Measurements from ENCODE around the gene ATP2A2.

ATP2A2 gene

DNA sequence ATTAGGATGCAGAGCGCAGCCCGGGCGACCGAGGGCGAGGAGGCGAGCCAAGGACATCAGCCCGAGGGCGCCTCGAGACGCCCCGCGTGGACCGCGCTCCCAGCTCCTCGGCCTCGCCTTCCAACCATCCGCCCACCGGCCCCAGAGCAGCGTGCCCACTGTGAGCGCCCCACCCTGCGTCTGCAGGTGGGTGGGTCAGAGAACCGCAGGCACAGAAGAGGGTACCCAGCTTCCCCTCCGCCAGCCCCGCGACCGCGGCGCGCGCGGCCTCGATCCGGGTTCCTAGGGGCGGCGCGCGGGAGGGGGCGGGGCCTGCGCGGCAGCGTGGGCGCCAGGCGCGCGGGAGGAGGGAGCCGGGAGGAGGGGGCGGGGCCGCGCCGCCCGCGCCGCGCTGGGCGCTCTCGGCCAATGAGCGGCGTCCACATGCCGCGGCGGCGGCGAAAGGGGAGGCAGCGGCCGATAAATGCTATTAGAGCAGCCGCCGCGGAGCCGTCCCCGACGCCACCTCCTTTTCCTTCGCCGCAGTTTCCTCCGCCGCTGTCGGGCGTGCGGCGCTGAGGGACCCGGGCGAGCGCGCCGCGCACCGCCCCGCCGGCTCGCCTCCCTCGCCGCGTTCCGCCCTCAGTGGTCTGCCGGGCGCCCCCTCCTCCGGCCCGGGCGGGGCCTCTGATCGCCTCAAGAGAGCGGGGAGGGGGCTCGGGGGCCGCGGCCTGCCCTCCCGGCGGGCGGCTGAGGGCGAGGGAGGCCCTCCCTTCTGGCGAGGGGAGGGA lies at the start of gene ATP2A2:
Gene ATP2A2, plus strand, starts transcription at position 469 of the 770 bp plus-strand sequence. CDS start 543 bp downstream, outside the sequence.
- Histone ChIP-seq H3K4me3 (ENCODE audit: low read depth in 1 of 5, low read length in 5 of 5) (peak within 1 kb of the TSS; percentile 85 to 97 (median 93)), H3K27ac (ENCODE audit: low read depth, low read length) (peak within 1 kb of the TSS; percentile 92), H3K36me3 (ENCODE audit: control insufficient read depth in 5 of 5, insufficient read depth in 5 of 5, low read length in 5 of 5) (no peaks in the 10 kb centered on the region), H3K9ac (ENCODE audit: low read length in 5 of 5) (peak within 1 kb of the TSS; percentile 68 to 92 (median 88)), H3K9me3 (ENCODE audit: control insufficient read depth in 5 of 5, low read length in 5 of 5) (no peaks in the 10 kb centered on the region), H3K27me3 (ENCODE audit: control insufficient read depth in 5 of 5, insufficient read depth in 4 of 5, low read length in 5 of 5) (no peaks in the 10 kb centered on the region), H3K4me1 (ENCODE audit: control insufficient read depth in 5 of 5, insufficient read depth in 5 of 5, low read length in 5 of 5) (peaks cover 0 to 53% (median 45%) of the 10 kb centered on the region in 5 donors)

DNA sequence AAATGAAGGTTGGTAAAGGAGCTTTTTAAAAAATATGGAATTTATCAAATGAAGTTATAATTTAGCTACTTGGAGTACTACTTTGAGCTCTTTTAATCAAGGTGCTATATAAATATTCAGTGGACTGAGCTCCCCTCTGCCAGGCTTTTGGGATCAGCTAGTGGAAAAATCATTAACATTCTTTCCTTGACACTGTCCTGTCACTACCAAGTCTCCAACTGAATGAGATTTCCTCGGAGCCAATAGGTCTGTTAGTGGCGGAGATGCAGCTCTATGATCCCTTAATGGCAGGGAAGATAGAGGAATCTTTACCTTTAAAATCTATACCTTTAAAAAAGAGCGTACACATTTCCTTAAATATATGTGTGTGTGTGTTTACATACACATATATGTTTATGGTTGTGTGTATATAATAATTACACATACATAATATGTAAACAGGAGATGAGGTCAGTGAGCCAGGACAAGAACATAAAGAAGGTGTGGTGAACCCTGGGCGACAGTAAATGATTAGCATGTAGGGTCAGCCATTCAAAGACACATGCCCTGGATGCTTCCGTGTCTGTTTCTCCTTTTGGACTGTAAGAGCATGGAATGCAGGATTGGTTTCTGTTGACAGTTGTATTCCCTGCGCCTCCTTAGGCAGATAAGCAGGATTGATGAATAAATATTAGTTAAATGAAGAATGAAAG lies 47.7 kb upstream of the ATP2A2 start:
- Histone ChIP-seq H3K9ac (ENCODE audit: low read length in 5 of 5) (no peak overlapping the region), H3K27me3 (ENCODE audit: control insufficient read depth in 5 of 5, insufficient read depth in 4 of 5, low read length in 5 of 5) (no peaks in the 10 kb centered on the region), H3K36me3 (ENCODE audit: control insufficient read depth in 5 of 5, insufficient read depth in 5 of 5, low read length in 5 of 5) (no peaks in the 10 kb centered on the region), H3K4me3 (ENCODE audit: low read depth in 1 of 5, low read length in 5 of 5) (no peak overlapping the region), H3K9me3 (ENCODE audit: control insufficient read depth in 5 of 5, low read length in 5 of 5) (no peaks in the 10 kb centered on the region), H3K4me1 (ENCODE audit: control insufficient read depth in 5 of 5, insufficient read depth in 5 of 5, low read length in 5 of 5) (peaks cover 2 to 13% (median 5%) of the 10 kb centered on the region in 5 donors), H3K27ac (ENCODE audit: low read depth, low read length) (no peak overlapping the region)

DNA sequence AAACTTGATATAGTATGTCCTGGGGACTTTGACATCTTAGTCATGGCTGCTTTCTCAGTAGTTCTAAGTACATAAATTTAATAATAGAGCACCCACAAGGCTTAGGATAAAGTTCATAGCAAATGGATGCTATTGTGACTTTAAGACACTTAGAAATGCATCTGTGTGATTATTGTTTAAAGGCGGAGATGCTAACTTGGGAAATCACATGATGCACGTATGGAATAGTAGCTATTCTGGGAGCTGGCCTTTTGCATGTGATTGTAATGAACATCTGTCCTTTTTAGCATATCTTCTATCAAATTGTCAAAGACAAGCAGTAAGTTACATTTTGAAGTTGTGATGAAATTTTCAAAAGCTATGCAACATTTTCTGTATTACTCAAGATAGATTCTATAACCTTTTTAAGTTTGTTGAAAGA lies 46.7 kb upstream of the ATP2A2 start:
- no peaks in the 10 kb centered on the region for H3K36me3 ChIP-seq (ENCODE audit: control insufficient read depth in 5 of 5, insufficient read depth in 5 of 5, low read length in 5 of 5)
- no peak overlapping the region for H3K27ac ChIP-seq (ENCODE audit: low read depth, low read length)
- peak overlapping the region in 1 of 5 donors; percentile 29 for H3K4me3 ChIP-seq (ENCODE audit: low read depth in 1 of 5, low read length in 5 of 5)
- no peaks in the 10 kb centered on the region for H3K27me3 ChIP-seq (ENCODE audit: control insufficient read depth in 5 of 5, insufficient read depth in 4 of 5, low read length in 5 of 5)
- H3K9me3 ChIP-seq (ENCODE audit: control insufficient read depth in 5 of 5, low read length in 5 of 5) = no peaks in the 10 kb centered on the region
- H3K4me1 ChIP-seq (ENCODE audit: control insufficient read depth in 5 of 5, insufficient read depth in 5 of 5, low read length in 5 of 5) = peaks cover 2 to 13% (median 5%) of the 10 kb centered on the region in 5 donors
- no peak overlapping the region for H3K9ac ChIP-seq (ENCODE audit: low read length in 5 of 5)

DNA sequence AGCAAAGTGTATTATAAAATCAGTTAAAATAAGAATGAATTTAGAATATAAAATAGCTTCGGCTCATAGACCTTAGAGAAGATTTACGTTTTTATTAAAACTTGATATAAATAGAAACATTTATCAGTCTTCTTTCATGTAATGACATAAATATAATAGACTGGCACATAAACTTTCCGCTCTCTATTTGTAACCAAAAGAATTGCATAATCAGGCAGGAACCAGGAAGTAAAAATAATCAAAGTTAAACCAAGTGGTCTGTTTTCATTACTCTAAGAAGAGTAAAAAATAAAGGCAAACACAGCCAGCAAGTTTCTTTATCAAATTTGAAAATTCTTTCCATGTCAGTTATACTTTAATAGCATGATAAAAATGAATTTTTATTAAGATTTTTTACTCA lies 46.3 kb upstream of the ATP2A2 start:
- Histone ChIP-seq H3K27me3 (ENCODE audit: control insufficient read depth in 5 of 5, insufficient read depth in 4 of 5, low read length in 5 of 5) (no peaks in the 10 kb centered on the region), H3K9me3 (ENCODE audit: control insufficient read depth in 5 of 5, low read length in 5 of 5) (no peaks in the 10 kb centered on the region), H3K27ac (ENCODE audit: low read depth, low read length) (no peak overlapping the region)

DNA sequence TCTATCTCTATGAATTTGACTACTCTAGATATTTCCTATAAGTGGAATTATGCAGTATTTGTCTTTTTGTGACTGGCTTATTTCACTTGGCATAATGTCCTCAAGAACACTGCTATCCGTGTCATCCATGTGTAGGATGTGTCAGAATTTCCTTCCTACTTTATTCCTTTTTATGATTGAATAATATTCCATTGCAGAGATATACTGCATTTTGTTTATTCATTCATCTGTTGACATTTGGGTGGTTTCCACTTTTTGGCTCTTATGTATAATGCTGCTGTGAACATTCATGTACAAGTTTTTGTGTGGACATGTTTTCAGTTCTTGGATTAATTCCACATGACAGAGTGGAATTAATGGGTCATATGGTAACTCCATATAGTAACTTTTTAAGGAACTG lies 45.7 kb upstream of the ATP2A2 start:
- no peak overlapping the region for H3K27ac ChIP-seq (ENCODE audit: low read depth, low read length)
- no peaks in the 10 kb centered on the region for H3K36me3 ChIP-seq (ENCODE audit: control insufficient read depth in 5 of 5, insufficient read depth in 5 of 5, low read length in 5 of 5)
- H3K4me3 ChIP-seq (ENCODE audit: low read depth in 1 of 5, low read length in 5 of 5) = no peak overlapping the region
- no peak overlapping the region for H3K9ac ChIP-seq (ENCODE audit: low read length in 5 of 5)
- H3K27me3 ChIP-seq (ENCODE audit: control insufficient read depth in 5 of 5, insufficient read depth in 4 of 5, low read length in 5 of 5) = no peaks in the 10 kb centered on the region
- peaks cover 2 to 13% (median 5%) of the 10 kb centered on the region in 5 donors for H3K4me1 ChIP-seq (ENCODE audit: control insufficient read depth in 5 of 5, insufficient read depth in 5 of 5, low read length in 5 of 5)
- no peaks in the 10 kb centered on the region for H3K9me3 ChIP-seq (ENCODE audit: control insufficient read depth in 5 of 5, low read length in 5 of 5)

More for the DNA sequence above, 46.3 kb upstream of the ATP2A2 start:
- Histone ChIP-seq H3K36me3 (ENCODE audit: control insufficient read depth in 5 of 5, insufficient read depth in 5 of 5, low read length in 5 of 5) (no peaks in the 10 kb centered on the region), H3K4me1 (ENCODE audit: control insufficient read depth in 5 of 5, insufficient read depth in 5 of 5, low read length in 5 of 5) (peaks cover 2 to 13% (median 5%) of the 10 kb centered on the region in 5 donors), H3K9ac (ENCODE audit: low read length in 5 of 5) (no peak overlapping the region), H3K4me3 (ENCODE audit: low read depth in 1 of 5, low read length in 5 of 5) (peak overlapping the region in 1 of 5 donors; percentile 29)

DNA sequence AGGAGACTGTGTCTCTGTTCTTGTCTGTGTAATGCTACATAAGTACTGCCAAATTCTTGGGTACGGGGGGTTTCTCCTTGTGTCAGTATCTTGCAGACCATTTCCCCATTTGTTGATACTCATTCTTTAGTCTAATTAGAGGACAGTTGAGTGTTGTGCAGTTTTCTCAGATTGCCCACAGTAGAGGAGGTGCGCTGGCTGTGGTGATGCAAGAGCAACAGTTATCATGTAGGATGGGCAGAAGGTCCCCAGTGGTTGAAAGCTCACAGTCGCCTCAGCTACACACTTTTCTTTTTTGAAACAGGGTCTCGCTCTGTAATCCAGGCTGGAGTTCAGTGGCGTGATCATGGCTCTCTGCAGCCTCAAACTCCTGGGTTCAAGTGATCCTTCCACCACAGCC lies 37.8 kb upstream of the ATP2A2 start:
- peaks cover 0 to 3% (median 0%) of the 10 kb centered on the region in 5 donors for H3K9me3 ChIP-seq (ENCODE audit: control insufficient read depth in 5 of 5, low read length in 5 of 5)
- no peak overlapping the region for H3K9ac ChIP-seq (ENCODE audit: low read length in 5 of 5)
- peaks cover 3 to 16% (median 11%) of the 10 kb centered on the region in 5 donors for H3K4me1 ChIP-seq (ENCODE audit: control insufficient read depth in 5 of 5, insufficient read depth in 5 of 5, low read length in 5 of 5)
- H3K27ac ChIP-seq (ENCODE audit: low read depth, low read length) = no peak overlapping the region
- H3K36me3 ChIP-seq (ENCODE audit: control insufficient read depth in 5 of 5, insufficient read depth in 5 of 5, low read length in 5 of 5) = no peaks in the 10 kb centered on the region
- no peaks in the 10 kb centered on the region for H3K27me3 ChIP-seq (ENCODE audit: control insufficient read depth in 5 of 5, insufficient read depth in 4 of 5, low read length in 5 of 5)
- no peak overlapping the region for H3K4me3 ChIP-seq (ENCODE audit: low read depth in 1 of 5, low read length in 5 of 5)

DNA sequence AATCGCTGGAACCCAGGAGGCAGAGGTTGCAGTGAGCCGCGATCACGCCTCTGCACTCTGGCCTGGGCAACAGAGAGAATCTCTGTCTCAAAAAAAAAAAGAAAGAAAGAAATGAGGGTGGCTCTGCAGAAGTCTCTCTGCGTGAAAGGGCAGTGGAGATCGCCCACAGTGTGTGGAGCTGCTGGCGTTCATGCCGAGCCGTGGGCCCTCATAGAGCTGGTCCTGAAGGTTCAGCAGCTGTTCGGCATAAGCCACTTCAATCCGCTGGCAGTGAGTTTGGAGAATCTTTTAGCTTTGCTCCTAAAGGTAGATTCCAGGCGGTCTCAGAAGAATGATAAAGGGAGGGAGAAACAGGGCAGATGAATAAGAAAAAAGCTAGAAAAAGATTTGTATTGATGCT lies 36.7 kb upstream of the ATP2A2 start:
- H3K4me3 ChIP-seq (ENCODE audit: low read depth in 1 of 5, low read length in 5 of 5) = no peak overlapping the region
- H3K9ac ChIP-seq (ENCODE audit: low read length in 5 of 5) = no peak overlapping the region
- peaks cover 3 to 17% (median 14%) of the 10 kb centered on the region in 5 donors for H3K4me1 ChIP-seq (ENCODE audit: control insufficient read depth in 5 of 5, insufficient read depth in 5 of 5, low read length in 5 of 5)
- H3K27ac ChIP-seq (ENCODE audit: low read depth, low read length) = no peak overlapping the region
- no peaks in the 10 kb centered on the region for H3K36me3 ChIP-seq (ENCODE audit: control insufficient read depth in 5 of 5, insufficient read depth in 5 of 5, low read length in 5 of 5)
- no peaks in the 10 kb centered on the region for H3K27me3 ChIP-seq (ENCODE audit: control insufficient read depth in 5 of 5, insufficient read depth in 4 of 5, low read length in 5 of 5)
- peaks cover 0 to 3% (median 0%) of the 10 kb centered on the region in 5 donors for H3K9me3 ChIP-seq (ENCODE audit: control insufficient read depth in 5 of 5, low read length in 5 of 5)

DNA sequence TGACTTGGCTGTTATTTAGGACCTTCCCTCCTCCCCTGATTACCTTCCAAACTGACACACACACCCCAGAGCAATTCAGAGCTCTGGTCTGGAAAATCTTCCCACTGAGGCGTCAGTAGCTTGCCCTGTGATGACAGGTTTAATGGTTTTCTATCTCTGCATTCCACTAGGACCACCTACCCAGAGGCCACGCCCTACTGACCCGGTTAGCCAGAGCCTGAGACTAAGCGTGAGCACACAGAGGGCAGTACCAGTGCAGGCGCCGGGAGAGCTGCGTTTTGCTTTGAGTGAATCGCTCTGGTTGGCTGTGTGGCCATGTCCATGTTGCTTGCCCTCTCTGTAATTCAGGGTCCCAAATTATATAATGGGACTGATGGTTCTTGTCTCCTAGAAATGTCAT lies 36.2 kb upstream of the ATP2A2 start:
- Histone ChIP-seq H3K4me3 (ENCODE audit: low read depth in 1 of 5, low read length in 5 of 5) (no peak overlapping the region), H3K36me3 (ENCODE audit: control insufficient read depth in 5 of 5, insufficient read depth in 5 of 5, low read length in 5 of 5) (no peaks in the 10 kb centered on the region), H3K27me3 (ENCODE audit: control insufficient read depth in 5 of 5, insufficient read depth in 4 of 5, low read length in 5 of 5) (no peaks in the 10 kb centered on the region), H3K27ac (ENCODE audit: low read depth, low read length) (no peak overlapping the region), H3K4me1 (ENCODE audit: control insufficient read depth in 5 of 5, insufficient read depth in 5 of 5, low read length in 5 of 5) (peaks cover 4 to 22% (median 18%) of the 10 kb centered on the region in 5 donors), H3K9me3 (ENCODE audit: control insufficient read depth in 5 of 5, low read length in 5 of 5) (peaks cover 0 to 3% (median 0%) of the 10 kb centered on the region in 5 donors), H3K9ac (ENCODE audit: low read length in 5 of 5) (no peak overlapping the region)

DNA sequence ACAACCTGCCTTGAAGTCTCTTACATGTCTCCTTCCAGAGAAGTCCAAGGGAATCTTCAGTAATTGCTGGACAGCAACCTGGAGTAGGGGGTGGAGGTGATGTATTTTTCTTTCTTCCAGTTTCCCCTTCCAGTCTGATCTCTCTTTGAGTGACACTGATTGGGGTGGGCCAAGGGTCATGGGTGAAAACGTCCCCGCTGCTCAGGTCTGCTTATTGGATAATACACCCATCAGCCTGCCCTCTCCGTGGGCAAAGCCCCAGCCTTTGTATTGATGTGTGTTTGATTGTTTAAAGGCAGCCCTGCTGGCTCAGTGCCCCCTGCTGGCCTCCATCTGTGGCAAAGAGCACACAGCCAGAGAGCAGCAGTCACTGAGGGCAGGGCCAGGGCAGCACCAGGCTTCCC lies 35.7 kb upstream of the ATP2A2 start:
- no peak overlapping the region for H3K4me3 ChIP-seq (ENCODE audit: low read depth in 1 of 5, low read length in 5 of 5)
- no peak overlapping the region for H3K9ac ChIP-seq (ENCODE audit: low read length in 5 of 5)
- H3K4me1 ChIP-seq (ENCODE audit: control insufficient read depth in 5 of 5, insufficient read depth in 5 of 5, low read length in 5 of 5) = peaks cover 7 to 27% (median 24%) of the 10 kb centered on the region in 5 donors
- no peaks in the 10 kb centered on the region for H3K36me3 ChIP-seq (ENCODE audit: control insufficient read depth in 5 of 5, insufficient read depth in 5 of 5, low read length in 5 of 5)
- no peaks in the 10 kb centered on the region for H3K27me3 ChIP-seq (ENCODE audit: control insufficient read depth in 5 of 5, insufficient read depth in 4 of 5, low read length in 5 of 5)
- H3K9me3 ChIP-seq (ENCODE audit: control insufficient read depth in 5 of 5, low read length in 5 of 5) = peaks cover 0 to 3% (median 0%) of the 10 kb centered on the region in 5 donors
- no peak overlapping the region for H3K27ac ChIP-seq (ENCODE audit: low read depth, low read length)

All from subcutaneous abdominal adipose tissue (tissue), 5 donors.